Hematopoietic multipotent progenitor cell treated with erythropoietin and hydrocortisone succinate and interleukin-3 and kit ligand, for 4 days (in vitro differentiated cells): ENCODE results near the gene ATXN1.

Experiments used
- DNase-seq: peaks from one replicate; pipeline ENCODE4 v3.0.0-alpha.2; 2015

Gene ATXN1

GRCh38 chr6:16741112-16742016, 19.9 kb downstream of the ATXN1 start:
- peak; percentile 91 for DNase-seq

- peak; percentile 26 for DNase-seq
These were observed 21.2 kb downstream of the ATXN1 start for GRCh38 chr6:16740097-16740496.

GRCh38 chr6:16739329-16739801, 21.9 kb downstream of the ATXN1 start:
- DNase-seq = no peak

- DNase-seq = no peak
These were observed 23.3 kb downstream of the ATXN1 start for GRCh38 chr6:16737925-16738324.

GRCh38 chr6:16736856-16737775, 24.1 kb downstream of the ATXN1 start:
- DNase-seq = no peak

- no peak for DNase-seq
These were observed 26.2 kb downstream of the ATXN1 start for GRCh38 chr6:16735014-16735413.

DNA sequence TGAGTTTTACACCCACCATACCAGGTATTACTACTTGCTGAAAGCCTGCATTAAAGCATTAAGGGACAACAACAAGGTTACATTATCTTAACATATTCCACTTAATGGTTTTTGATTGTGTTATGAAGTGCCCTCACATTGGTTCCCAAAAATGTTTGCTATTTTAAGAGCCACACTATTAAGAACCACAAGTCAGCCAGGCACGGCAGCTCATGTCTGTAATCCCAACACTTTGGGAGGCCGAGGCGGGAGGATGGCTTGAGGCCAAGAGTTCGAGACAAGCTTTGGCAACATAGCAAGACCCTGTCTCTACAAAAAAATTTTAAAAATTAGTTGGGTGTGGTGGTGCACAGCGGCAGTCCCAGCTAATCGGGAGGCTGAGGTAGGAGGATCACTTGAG, 28.2 kb downstream of the ATXN1 start:
- no peak for DNase-seq

- DNase-seq = no peak
These were observed 29.7 kb downstream of the ATXN1 start for GRCh38 chr6:16731478-16732051.

- peak; percentile 25 for DNase-seq
These were observed 30.4 kb downstream of the ATXN1 start for GRCh38 chr6:16730738-16731477.

- no peak for DNase-seq
These were observed 31.5 kb downstream of the ATXN1 start for GRCh38 chr6:16729744-16730143.

DNA sequence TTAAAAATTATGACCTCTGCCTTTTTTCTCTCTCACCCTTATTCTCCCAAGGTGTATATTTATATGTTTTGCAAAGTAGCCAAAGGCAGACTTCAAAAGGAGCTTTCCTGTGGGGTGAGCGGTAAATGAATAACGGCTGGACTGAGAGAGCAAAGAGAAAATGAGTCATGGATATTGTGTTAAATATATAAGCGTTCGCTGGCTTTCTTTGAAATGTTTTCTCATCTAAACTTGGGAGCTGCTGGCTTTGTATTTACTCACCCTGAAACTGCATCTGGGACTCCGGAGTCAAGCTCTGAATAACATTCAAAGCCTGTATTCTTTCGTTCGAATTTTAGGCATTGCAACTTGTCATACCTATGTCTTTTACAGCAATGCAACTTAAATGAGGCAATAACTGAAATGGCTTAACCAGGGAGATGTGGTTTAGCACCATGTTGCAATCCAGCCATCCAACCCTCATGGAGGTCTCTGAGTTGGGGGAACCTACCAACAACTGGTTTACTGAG, 32.0 kb downstream of the ATXN1 start:
- peak; percentile 85 for DNase-seq

DNA sequence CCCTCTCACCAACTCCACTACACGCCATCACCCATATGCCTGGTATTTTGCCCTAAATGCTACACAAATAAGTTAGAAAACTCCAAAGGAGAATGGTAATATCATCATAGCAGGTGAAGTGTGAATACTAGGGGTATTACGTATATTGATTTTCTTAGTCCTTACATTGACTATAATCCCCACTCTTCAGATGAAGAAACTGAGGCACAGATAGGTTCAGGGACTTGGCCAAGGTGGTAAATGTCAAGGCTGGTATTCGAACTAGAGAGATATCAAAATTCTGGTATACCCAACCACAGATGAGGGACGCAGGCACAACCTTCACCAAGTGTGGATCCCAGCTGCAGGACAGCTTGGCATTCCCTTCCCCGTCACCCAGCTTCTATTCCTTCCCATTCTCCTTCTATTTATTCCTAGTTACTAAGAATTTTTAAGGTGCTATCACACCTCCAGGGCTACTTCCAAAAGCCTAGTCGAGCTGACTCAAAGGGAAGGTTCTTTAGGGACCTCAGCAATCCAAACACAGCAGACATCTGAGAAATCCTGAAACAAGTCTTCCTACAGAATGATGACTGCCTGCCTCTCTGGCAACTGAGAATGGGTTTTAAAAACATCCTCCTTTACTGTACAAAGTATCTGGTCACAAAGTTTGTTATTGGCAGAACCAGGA, 32.6 kb downstream of the ATXN1 start:
- DNase-seq = no peak

DNA sequence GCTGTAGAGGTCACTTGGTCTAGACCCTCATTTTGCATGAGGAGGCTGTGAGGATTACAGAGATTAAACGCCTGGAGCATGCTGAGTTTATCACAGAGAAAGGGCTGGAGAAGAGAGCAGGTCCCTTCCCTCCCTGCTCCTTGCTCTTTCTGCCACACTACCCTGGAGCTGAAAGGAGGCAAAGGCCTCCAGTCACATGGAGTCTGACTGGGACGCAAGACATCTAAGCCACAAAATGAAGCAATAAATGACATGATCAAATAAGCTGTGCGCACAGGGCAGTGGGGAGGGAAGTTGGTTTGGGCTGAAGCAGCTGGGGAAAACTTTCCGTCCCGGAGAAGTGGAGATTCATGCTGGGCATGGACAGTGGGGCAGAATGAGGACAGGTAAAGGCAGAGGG, 33.3 kb downstream of the ATXN1 start:
- DNase-seq = peak; percentile 71

DNA sequence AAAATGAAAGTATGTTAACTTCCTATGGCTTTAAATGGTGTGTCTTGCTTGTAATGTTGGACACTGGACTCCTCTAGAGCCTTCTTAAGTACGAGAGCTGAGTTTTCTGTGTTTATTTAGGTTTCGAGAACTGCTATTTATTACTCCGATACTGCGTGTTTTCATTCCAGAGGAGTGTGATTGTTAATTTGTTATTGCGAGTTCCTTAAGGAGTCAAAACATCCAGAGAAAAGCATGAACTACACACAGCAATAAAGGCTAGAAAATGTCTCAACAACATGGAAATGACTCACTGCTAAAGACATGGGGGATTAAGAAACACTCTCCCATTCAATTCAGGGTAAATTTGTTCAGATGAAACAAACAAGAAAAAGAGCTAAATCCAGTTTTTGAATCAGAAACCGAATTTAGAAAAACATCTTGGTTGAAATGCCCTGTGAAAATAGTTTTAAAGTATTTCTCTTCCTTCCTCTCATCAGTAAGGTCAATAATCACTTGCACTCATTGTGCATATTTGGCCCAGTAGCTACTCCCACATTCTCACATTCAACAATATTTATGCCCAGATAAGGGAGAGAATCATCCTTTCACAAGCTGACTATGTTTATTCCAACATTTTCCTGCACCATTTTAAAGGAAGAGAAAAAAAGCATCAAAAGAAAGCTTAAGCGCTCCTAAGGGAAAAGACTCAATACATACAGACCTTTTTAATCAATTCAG, 36.0 kb downstream of the ATXN1 start:
- DNase-seq = no peak

DNA sequence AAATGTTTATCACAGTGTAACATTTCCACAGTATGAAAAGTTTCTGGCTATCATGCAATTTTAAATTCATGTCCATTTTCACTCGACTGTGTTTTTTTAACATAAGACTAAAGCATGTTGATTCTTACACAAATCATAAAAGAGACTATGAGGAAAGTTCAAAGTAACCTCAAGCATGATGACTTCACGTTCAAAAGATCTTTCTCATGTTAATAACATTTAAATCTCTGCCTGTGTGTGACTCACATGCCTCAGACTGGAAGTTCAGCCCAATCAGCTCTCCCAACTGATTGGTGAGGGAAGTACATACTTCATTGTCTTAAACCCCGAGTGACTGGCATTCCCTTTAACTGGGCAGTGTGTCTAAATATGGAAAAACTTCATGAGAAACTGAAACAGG, 37.4 kb downstream of the ATXN1 start:
- no peak for DNase-seq

DNA sequence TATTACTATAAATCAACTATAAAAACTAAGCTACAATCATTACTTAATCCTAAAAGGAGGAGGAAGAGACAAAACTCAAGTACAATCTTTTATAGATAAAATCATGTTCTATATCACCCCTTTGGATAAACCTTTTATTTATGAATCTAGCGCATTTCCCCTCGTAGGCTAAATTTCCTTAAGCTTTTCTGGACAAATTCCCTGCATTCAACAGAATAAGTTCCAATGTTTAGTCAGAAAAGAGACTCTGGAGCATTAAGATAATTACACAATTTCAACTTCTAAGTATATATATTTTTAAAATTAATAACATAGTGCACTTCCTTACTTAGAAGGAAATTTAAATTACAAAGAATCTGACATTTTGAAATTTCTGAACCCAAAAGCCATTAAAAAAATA, 37.9 kb downstream of the ATXN1 start:
- DNase-seq = no peak

DNA sequence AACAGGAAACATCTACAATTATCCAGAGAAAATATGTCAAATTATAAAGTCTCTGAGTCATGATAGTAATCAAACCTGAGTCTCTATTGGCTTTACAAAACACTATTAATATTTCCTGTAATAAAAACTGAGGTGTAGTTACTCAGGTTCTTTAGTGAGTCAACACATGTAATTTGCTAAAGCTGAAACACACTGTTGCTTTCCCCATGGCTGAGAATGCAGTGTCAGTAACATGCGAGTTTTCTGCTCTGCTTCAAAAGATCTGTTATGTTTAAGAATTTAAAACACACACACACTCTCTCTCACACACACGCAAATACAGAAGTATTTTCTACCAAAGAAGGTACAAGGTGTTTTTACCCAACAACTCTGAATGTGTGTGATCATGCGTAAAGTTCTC, 38.6 kb downstream of the ATXN1 start:
- no peak for DNase-seq

DNA sequence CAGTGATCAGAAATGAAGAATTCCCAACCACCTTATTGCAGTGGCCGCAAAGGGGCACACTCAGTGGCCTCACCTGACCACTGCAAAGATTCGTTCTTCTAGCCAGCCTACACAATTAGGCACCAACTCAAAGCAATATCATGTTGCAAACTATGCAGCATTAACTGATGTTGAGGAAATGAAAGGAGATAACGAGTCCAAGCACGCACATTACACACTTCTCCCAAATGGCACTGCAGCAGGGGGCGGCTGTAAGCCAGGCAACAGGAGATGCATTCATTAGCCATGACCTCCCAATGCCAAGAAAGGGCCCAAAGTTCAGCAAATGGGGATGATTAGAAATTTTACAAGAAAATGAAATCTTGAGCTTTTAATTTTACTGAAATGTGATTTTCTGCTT, 39.3 kb downstream of the ATXN1 start:
- peak; percentile 18 for DNase-seq

DNA sequence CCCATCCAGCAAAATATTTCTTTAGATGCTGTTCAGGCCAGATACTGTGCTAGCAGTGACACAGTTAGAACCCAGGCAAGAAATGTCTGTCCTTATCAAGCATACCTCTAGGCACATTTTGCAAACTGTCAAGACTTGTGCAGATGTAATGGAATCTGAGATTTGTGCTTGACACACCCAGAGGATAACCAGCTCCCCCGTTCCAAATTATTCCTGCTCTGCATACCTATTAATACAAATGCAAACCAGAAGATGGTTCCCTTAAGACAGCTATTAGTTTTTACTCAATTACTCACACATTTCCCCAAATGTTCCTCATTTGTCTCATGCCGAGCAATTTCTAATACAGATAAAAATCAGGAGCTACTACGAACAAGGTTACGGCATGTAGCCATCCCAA, 40.4 kb downstream of the ATXN1 start:
- no peak for DNase-seq

- peak; percentile 44 for DNase-seq
These were observed 41.8 kb downstream of the ATXN1 start for GRCh38 chr6:16719488-16719887.

GRCh38 chr6:16718356-16718755, 42.9 kb downstream of the ATXN1 start:
- DNase-seq = no peak
